Measurements from ENCODE around the gene ZBTB9.
A peak's percentile ranks its signal among the peaks of the same experiment; 100 is the strongest.

ZBTB9 gene

DNA sequence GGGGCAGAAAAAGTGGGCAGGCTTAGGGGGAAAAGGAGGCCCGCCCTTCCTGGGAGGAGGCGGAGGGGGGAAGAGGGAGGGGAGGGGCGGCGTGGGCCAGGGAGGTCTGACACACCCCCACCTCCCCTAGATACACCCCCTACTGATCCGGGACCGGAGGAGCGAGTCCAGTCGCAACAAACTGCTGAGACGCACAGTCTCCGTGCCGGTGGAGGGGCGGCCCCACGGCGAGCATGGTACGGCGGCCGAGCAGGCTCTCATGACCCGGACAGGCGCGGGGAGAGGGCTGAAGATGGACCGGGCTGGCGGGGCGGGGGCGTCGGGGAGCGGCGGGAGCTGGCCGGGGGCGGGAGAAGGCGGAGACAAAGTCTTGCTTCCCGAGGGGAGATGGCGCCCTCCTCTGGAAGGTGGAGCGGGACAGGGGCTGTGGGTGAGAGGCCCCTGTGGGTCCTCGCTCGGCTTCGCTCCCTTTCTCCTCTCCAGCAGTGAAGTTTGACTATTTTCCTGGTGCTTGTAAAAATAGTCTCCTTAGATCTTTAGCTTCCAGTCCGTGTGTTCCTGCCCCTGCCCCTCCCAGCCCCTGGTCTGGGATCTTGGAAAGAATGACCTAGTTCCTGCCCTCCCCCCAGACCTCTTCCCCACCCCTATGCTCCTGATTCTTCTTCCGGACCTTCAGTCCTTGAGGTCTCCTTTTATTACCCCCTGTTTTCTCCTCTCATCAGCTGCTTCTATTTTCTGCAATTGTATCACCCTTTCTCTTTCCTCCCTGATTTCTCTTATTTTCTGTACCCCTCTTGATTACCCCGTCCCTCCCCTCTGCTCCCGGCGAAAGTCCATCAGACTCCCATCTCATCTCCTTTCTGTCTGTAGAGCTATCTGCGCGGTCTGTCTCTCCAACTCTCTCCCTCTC lies 28.5 kb upstream of the ZBTB9 start (continued):
- TF ChIP-seq, protein P1, sequence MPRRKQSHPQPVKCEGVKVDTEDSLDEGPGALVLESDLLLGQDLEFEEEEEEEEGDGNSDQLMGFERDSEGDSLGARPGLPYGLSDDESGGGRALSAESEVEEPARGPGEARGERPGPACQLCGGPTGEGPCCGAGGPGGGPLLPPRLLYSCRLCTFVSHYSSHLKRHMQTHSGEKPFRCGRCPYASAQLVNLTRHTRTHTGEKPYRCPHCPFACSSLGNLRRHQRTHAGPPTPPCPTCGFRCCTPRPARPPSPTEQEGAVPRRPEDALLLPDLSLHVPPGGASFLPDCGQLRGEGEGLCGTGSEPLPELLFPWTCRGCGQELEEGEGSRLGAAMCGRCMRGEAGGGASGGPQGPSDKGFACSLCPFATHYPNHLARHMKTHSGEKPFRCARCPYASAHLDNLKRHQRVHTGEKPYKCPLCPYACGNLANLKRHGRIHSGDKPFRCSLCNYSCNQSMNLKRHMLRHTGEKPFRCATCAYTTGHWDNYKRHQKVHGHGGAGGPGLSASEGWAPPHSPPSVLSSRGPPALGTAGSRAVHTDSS (tag by site-specific recombination; IDR thresholded peaks at IDR 0.05): no peak
- TF ChIP-seq, protein P2, sequence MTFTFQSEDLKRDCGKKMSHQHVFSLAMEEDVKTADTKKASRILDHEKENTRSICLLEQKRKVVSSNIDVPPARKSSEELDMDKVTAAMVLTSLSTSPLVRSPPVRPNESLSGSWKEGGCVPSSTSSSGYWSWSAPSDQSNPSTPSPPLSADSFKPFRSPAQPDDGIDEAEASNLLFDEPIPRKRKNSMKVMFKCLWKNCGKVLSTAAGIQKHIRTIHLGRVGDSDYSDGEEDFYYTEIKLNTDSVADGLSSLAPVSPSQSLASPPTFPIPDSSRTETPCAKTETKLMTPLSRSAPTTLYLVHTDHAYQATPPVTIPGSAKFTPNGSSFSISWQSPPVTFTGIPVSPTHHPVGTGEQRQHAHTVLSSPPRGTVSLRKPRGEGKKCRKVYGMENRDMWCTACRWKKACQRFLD (tag by site-specific recombination; IDR thresholded peaks at IDR 0.05): no peak
- no peak for TF ChIP-seq ZNF426 (tag by site-specific recombination; IDR thresholded peaks at IDR 0.05)
- TF ChIP-seq OSR2 (tag by site-specific recombination; IDR thresholded peaks at IDR 0.05): no peak
- TF ChIP-seq YY2 (tag by site-specific recombination; IDR thresholded peaks at IDR 0.05): no peak
- TF ChIP-seq, protein P3, sequence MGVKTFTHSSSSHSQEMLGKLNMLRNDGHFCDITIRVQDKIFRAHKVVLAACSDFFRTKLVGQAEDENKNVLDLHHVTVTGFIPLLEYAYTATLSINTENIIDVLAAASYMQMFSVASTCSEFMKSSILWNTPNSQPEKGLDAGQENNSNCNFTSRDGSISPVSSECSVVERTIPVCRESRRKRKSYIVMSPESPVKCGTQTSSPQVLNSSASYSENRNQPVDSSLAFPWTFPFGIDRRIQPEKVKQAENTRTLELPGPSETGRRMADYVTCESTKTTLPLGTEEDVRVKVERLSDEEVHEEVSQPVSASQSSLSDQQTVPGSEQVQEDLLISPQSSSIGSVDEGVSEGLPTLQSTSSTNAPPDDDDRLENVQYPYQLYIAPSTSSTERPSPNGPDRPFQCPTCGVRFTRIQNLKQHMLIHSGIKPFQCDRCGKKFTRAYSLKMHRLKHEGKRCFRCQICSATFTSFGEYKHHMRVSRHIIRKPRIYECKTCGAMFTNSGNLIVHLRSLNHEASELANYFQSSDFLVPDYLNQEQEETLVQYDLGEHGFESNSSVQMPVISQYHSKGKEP (tag by site-specific recombination; IDR thresholded peaks at IDR 0.05): no peak
- TF ChIP-seq, protein P4, sequence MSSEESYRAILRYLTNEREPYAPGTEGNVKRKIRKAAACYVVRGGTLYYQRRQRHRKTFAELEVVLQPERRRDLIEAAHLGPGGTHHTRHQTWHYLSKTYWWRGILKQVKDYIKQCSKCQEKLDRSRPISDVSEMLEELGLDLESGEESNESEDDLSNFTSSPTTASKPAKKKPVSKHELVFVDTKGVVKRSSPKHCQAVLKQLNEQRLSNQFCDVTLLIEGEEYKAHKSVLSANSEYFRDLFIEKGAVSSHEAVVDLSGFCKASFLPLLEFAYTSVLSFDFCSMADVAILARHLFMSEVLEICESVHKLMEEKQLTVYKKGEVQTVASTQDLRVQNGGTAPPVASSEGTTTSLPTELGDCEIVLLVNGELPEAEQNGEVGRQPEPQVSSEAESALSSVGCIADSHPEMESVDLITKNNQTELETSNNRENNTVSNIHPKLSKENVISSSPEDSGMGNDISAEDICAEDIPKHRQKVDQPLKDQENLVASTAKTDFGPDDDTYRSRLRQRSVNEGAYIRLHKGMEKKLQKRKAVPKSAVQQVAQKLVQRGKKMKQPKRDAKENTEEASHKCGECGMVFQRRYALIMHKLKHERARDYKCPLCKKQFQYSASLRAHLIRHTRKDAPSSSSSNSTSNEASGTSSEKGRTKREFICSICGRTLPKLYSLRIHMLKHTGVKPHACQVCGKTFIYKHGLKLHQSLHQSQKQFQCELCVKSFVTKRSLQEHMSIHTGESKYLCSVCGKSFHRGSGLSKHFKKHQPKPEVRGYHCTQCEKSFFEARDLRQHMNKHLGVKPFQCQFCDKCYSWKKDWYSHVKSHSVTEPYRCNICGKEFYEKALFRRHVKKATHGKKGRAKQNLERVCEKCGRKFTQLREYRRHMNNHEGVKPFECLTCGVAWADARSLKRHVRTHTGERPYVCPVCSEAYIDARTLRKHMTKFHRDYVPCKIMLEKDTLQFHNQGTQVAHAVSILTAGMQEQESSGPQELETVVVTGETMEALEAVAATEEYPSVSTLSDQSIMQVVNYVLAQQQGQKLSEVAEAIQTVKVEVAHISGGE (tag by site-specific recombination; conservative IDR thresholded peaks at IDR 0.05; ENCODE audit: low read depth): peak; percentile 40; the same call in 1 of the 2 replicates
- no peak for TF ChIP-seq OVOL3 (tag by site-specific recombination; IDR thresholded peaks at IDR 0.05)
- TF ChIP-seq IKZF3 (tag by site-specific recombination; IDR thresholded peaks at IDR 0.05): peak; percentile 87
- no peak for TF ChIP-seq ZNF560 (tag by site-specific recombination; IDR thresholded peaks at IDR 0.05; ENCODE audit: borderline replicate concordance)
- TF ChIP-seq ZNF404 (tag by site-specific recombination; IDR thresholded peaks at IDR 0.05): no peak
- no peak for TF ChIP-seq ZNF626 (tag by site-specific recombination; IDR thresholded peaks at IDR 0.05)
- TF ChIP-seq, protein P5, sequence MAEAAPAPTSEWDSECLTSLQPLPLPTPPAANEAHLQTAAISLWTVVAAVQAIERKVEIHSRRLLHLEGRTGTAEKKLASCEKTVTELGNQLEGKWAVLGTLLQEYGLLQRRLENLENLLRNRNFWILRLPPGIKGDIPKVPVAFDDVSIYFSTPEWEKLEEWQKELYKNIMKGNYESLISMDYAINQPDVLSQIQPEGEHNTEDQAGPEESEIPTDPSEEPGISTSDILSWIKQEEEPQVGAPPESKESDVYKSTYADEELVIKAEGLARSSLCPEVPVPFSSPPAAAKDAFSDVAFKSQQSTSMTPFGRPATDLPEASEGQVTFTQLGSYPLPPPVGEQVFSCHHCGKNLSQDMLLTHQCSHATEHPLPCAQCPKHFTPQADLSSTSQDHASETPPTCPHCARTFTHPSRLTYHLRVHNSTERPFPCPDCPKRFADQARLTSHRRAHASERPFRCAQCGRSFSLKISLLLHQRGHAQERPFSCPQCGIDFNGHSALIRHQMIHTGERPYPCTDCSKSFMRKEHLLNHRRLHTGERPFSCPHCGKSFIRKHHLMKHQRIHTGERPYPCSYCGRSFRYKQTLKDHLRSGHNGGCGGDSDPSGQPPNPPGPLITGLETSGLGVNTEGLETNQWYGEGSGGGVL (tag by site-specific recombination; IDR thresholded peaks at IDR 0.05): peak; percentile 88
- TF ChIP-seq, protein P6, sequence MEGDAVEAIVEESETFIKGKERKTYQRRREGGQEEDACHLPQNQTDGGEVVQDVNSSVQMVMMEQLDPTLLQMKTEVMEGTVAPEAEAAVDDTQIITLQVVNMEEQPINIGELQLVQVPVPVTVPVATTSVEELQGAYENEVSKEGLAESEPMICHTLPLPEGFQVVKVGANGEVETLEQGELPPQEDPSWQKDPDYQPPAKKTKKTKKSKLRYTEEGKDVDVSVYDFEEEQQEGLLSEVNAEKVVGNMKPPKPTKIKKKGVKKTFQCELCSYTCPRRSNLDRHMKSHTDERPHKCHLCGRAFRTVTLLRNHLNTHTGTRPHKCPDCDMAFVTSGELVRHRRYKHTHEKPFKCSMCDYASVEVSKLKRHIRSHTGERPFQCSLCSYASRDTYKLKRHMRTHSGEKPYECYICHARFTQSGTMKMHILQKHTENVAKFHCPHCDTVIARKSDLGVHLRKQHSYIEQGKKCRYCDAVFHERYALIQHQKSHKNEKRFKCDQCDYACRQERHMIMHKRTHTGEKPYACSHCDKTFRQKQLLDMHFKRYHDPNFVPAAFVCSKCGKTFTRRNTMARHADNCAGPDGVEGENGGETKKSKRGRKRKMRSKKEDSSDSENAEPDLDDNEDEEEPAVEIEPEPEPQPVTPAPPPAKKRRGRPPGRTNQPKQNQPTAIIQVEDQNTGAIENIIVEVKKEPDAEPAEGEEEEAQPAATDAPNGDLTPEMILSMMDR (tag by site-specific recombination; IDR thresholded peaks at IDR 0.05): peak; percentile 44
- no peak for TF ChIP-seq ZFP37 (tag by site-specific recombination; IDR thresholded peaks at IDR 0.05)
- no peak for TF ChIP-seq REPIN1 (tag by site-specific recombination; IDR thresholded peaks at IDR 0.05; ENCODE audit: low read depth)
- TF ChIP-seq, protein P7, sequence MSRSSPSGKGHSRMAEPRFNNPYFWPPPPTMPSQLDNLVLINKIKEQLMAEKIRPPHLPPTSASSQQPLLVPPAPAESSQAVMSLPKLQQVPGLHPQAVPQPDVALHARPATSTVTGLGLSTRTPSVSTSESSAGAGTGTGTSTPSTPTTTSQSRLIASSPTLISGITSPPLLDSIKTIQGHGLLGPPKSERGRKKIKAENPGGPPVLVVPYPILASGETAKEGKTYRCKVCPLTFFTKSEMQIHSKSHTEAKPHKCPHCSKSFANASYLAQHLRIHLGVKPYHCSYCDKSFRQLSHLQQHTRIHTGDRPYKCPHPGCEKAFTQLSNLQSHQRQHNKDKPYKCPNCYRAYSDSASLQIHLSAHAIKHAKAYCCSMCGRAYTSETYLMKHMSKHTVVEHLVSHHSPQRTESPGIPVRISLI (tag by site-specific recombination; IDR thresholded peaks at IDR 0.05): no peak
- TF ChIP-seq ZNF555 (tag by site-specific recombination; conservative IDR thresholded peaks at IDR 0.05): no peak
- TF ChIP-seq FEZF1 (tag by site-specific recombination; IDR thresholded peaks at IDR 0.05): no peak
- TF ChIP-seq ZNF16 (tag by site-specific recombination; IDR thresholded peaks at IDR 0.05; ENCODE audit: low read depth): no peak
- TF ChIP-seq, protein P8, sequence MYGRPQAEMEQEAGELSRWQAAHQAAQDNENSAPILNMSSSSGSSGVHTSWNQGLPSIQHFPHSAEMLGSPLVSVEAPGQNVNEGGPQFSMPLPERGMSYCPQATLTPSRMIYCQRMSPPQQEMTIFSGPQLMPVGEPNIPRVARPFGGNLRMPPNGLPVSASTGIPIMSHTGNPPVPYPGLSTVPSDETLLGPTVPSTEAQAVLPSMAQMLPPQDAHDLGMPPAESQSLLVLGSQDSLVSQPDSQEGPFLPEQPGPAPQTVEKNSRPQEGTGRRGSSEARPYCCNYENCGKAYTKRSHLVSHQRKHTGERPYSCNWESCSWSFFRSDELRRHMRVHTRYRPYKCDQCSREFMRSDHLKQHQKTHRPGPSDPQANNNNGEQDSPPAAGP (tag by site-specific recombination; IDR thresholded peaks at IDR 0.05): peak; percentile 50; the same call in 1 of the 2 replicates
- peak; percentile 31; the same call in 1 of the 2 replicates for TF ChIP-seq ZNF501 (tag by site-specific recombination; IDR thresholded peaks at IDR 0.05)
- TF ChIP-seq ZNF670 (tag by site-specific recombination; IDR thresholded peaks at IDR 0.05; ENCODE audit: low read depth): no peak
